ENCODE data around the gene SEPTIN7.
"Not testable (repeated sequence)": the region's sequence is repeated elsewhere in the genome, so short reads cannot be mapped to it uniquely, and the experiment has no call there.

Gene SEPTIN7

DNA sequence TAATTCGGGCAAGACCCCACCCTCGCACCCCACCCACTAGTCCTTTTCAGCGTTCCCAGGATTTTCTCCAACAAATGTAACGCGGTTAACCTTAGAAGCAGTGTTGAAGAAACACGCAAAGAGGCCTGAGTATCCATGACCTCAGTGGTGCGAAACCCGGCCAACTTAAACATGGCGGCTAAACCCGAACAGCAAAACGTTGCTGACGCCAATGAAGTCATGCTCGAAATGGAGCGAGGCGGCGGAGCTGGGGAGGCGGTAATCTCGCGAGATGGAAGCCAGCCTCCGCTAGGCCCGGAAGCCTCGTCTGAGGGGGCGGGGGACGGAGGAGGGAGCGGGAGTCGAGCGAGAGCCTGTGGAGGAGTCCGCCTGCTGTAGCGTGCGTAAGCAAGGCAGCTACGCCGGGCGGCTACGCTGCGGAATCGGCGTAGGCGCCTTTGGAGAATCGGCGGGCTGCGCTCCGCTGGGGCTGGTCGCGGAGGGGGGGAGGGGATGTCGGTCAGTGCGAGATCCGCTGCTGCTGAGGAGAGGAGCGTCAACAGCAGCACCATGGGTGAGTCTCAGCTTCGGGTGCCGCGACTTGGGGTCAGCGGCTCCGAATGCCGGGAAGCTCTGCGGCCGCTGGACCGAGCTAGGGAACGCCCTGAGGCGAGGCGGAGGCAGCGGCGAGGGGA lies at the start of gene SEPTIN7:
TSS of gene SEPTIN7 (plus strand) at position 340 of the 674 bp plus-strand sequence. CDS start at position 493, 153 bp downstream.
- peak; percentile 96 to 97 for DNase-seq (ENCODE audit: low read depth in 2 of 2)

DNA sequence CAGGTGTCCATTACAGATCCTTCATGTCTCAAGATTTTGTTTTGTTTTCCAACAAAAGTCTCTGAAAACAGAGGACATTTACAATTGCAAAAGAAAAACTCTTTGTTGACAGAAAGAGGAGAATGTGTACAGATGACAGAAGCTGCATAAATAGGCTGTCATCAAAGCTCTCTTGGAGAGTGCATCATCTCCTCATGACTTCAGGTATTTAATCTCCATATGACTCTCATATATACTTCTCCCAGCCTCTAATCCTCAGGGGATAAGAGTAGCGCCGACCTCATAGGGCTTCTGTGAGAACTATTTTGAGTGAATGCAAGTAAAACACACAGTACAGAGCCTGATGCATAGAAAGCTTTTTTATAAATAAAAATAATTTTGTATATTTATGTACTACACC lies 48.1 kb upstream of the SEPTIN7 start:
- no peak for DNase-seq (ENCODE audit: low read depth in 2 of 2)

- no peak for DNase-seq (ENCODE audit: low read depth in 2 of 2)
Observed at GRCh38 chr7:35753761-35754603, 46.9 kb upstream of the SEPTIN7 start.

GRCh38 chr7:35754741-35755140 lies 46.1 kb upstream of the SEPTIN7 start:
- no peak for DNase-seq (ENCODE audit: low read depth in 2 of 2)

GRCh38 chr7:35755711-35756110 lies 45.1 kb upstream of the SEPTIN7 start:
- no peak for DNase-seq (ENCODE audit: low read depth in 2 of 2)

DNA sequence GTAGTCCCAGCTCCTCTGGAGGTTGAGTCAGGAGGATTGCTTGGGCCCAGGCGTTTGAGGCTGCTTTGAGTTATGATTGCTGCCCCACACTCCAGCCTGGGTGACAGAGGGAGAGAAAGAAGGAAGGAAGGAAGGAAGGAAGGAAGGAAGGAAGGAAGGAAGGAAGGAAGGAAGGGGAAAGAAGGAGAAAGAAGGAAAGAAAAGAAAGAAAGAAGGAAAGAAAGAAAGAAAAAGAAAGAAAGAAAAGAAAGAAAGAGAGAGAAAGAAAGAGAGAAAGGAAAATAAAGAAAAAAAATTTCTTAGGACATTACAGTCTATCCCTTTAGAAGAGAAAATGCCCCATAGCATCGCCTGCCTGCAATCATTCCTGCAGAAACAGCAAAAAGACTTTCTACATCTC lies 44.4 kb upstream of the SEPTIN7 start:
- DNase-seq (ENCODE audit: low read depth in 2 of 2) = not testable (repeated sequence)

- no peak for DNase-seq (ENCODE audit: low read depth in 2 of 2)
Observed at GRCh38 chr7:35757574-35757973, 43.3 kb upstream of the SEPTIN7 start.

DNA sequence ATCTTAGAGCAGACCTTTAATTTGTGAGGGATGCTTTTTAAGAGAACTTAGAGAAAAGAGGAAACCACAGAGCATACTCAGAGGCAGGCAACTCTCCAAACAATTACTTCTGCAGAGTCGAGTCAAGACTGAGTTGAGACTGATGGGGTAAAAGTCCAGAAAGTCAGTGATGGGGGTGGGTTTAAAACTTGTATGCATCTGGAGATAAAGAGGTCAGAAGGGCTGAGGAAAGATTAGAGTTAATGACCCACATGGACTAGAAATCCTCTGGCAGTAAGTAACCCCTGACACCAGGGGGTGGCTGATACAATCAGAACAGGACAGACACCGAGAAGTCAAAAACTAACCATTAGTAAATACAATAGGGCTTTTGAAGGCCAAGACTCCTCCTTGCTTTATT lies 42.4 kb upstream of the SEPTIN7 start:
- DNase-seq (ENCODE audit: low read depth in 2 of 2) = no peak

- DNase-seq (ENCODE audit: low read depth in 2 of 2) = no peak
Observed at GRCh38 chr7:35760143-35760745, 40.6 kb upstream of the SEPTIN7 start.

DNA sequence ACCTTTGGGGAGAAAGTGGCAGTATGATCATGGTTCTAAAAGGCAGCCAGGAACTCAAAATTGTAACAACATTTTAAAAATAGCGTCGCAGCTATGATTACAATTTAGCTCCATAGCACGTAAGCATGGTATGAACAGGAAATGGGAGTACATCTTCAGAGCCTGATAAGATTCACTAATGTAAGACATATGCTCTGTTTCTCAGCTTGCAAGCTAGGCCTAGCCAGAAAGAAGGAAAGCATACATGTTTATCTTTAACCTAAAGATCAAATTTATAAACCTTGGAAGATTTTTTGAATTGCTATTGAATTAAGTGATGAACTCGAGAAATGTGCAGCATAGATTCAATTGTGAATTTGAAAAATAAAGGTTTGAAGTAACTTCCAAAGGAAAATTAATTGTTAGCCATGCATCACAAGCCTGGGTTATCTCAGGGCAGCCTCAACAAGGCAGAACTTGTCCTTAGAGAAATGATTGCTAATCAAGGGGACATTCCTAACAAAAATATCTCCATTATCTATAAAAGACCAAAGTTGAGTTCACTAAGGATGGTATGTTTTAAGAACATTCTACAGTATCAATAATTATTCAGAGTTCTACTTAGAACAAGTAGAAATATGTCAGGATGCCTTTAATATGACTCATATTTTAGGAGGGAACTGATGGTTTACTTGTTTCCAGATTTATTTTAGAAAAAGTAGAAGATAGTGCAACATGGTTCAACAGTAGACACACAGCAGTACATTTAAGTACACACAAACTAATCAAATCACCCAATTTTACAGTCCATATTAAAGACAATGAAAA lies 38.8 kb upstream of the SEPTIN7 start:
- DNase-seq (ENCODE audit: low read depth in 2 of 2) = no peak

- DNase-seq (ENCODE audit: low read depth in 2 of 2) = no peak
Observed at GRCh38 chr7:35762781-35763180, 38.1 kb upstream of the SEPTIN7 start.

DNA sequence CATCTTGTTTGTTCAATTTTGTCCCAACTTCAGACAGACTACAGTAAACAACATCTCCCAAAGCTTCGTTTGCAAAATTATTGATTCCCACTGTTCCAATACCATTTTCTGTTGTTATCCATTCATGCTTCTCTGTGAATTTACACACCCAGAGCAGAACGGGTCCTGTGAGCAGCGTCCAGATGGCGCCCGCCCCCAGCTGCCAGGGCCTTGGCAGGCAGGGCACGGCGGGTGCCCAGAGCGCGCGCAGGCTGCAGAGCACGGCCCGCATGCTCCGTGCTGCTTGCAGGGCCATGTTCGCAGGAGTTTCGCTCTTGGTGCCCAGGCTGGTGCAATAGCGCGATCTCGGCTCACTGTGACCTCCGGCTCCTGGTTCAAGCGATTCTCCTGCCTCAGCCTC lies 32.5 kb upstream of the SEPTIN7 start:
- DNase-seq (ENCODE audit: low read depth in 2 of 2) = no peak

- DNase-seq (ENCODE audit: low read depth in 2 of 2) = no peak
Observed at GRCh38 chr7:35771776-35772175, 29.1 kb upstream of the SEPTIN7 start.

GRCh38 chr7:35773994-35774393 lies 26.9 kb upstream of the SEPTIN7 start:
- no peak for DNase-seq (ENCODE audit: low read depth in 2 of 2)

DNA sequence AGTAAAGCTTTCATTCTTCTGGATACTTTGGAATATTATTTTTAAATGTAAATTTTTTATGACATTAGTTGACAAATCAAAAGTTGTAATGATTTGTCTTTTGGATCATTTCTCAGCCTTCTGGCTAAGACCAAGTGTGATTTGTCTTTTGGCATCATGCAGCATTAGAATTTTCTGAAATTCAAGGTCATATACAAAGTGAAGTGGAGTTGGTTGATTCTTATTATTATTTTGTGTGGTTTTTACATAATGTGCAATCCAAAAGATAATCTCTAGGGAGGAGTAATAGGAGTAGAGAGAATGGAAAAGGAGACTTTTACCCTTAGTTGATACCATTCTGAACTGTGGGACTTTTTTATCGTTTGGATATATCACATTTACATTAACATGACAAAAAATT lies 24.2 kb upstream of the SEPTIN7 start:
- DNase-seq (ENCODE audit: low read depth in 2 of 2) = no peak

DNA sequence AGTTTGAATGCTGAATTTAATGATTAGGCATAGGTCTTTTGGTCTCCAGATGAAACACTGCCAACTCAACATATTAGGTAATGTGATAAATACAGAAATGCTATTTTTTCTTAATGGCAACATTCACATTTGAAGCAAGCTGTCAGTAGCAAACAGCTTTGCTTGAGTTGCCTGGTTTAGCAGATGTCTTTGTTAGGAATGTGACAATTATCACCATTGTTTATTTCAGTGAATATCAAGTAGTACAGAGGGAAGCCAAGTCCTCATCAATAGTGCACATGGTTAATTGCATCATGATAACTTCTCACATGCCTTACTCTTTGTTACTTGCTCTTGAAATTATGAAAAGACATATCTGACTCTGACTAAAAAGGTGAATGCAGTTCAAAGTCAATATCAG lies 23.7 kb upstream of the SEPTIN7 start:
- no peak for DNase-seq (ENCODE audit: low read depth in 2 of 2)

- no peak for DNase-seq (ENCODE audit: low read depth in 2 of 2)
Observed at GRCh38 chr7:35780070-35780469, 20.8 kb upstream of the SEPTIN7 start.

GRCh38 chr7:35781200-35781701 lies 19.6 kb upstream of the SEPTIN7 start:
- DNase-seq (ENCODE audit: low read depth in 2 of 2) = no peak

DNA sequence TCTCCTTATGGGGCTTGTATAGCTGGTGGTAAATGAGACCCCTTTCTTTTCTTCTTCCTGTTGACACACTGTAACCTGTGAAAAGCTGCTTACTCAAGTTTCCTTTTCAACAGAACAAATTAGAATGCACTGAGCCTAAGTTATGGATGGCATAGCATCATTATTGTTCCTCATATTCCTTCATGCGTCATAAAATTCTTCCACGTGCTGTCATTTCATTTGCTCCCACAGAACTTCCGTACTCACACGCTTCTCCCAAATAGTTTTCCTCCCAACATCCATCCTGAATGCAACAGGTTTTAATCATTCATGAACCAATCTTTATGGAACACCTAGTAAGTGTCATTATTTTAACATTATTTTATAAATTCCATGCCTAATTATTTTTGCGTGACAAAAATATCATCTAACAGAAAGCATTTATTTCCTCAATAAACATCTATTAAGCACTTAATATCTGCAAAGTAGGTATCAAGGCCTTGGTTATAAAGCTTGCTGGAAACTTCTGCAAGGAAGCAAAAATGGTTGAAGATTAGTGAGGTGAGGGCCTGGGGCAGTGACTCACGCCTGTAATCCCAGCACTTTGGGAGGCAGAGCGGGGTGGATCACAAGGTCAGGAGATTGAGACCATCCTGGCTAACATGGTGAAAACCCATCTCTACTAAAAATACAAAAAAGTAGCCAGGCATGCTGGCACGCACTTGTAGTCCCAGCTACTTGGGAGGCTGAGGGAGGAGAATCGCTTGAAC lies 18.9 kb upstream of the SEPTIN7 start:
- no peak for DNase-seq (ENCODE audit: low read depth in 2 of 2)

GRCh38 chr7:35784332-35784731 lies 16.5 kb upstream of the SEPTIN7 start:
- DNase-seq (ENCODE audit: low read depth in 2 of 2) = no peak

DNA sequence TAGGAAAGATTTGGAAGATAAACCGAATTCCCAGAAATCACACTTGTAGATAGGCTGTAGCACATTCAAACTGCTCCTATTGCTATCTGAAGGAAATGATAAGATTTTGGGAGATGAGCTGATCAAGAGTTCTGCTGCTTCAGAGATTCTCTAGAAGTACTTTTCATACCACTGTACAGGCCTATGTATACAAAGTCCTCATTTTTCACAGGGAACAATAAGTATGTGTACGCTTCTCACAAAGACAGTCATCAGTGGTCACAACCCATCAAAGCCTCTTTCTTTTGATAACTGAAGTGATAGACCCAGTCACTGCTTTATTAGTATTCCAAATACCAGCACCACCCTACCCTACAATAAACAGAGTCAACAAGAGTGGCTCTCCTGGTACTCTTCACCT lies 15.6 kb upstream of the SEPTIN7 start:
- DNase-seq (ENCODE audit: low read depth in 2 of 2) = no peak
